HEK293 (cell line): ENCODE data around the gene MAPRE3.

ENCODE experiments used
- ATF2 ChIP-seq: fragments of 450-650 bp; formaldehyde crosslinking; IDR thresholded peaks from 2 replicates; pipeline ENCODE4 v1.5.1; 2016; ENCODE audit warnings: missing biosample characterization, missing genetic modification characterization, low read depth
- GLIS1 ChIP-seq: fragments of 450-650 bp; formaldehyde crosslinking; IDR thresholded peaks from 2 replicates; pipeline ENCODE4 v1.5.1; 2016; ENCODE audit warnings: missing biosample characterization, missing genetic modification characterization
- INSM2 ChIP-seq: fragments of 450-650 bp; formaldehyde crosslinking; IDR thresholded peaks from 2 replicates; pipeline ENCODE4 v1.5.1; 2016; ENCODE audit warnings: missing biosample characterization, missing genetic modification characterization
- KLF10 ChIP-seq: fragments of 450-650 bp; IDR thresholded peaks from 2 replicates; pipeline ENCODE4 v1.5.1; 2018; ENCODE audit warnings: missing biosample characterization, mild to moderate bottlenecking, missing genetic modification characterization
- MZF1 ChIP-seq: fragments of 450-650 bp; formaldehyde crosslinking; IDR thresholded peaks from 2 replicates; pipeline ENCODE4 v1.5.1; 2017; ENCODE audit warnings: missing biosample characterization, missing genetic modification characterization, borderline replicate concordance
- REPIN1 ChIP-seq: fragments of 450-650 bp; formaldehyde crosslinking; IDR thresholded peaks from 2 replicates; pipeline ENCODE4 v1.5.1; 2017; ENCODE audit warnings: missing biosample characterization, missing genetic modification characterization, low read depth
- SCRT1 ChIP-seq: fragments of 450-650 bp; formaldehyde crosslinking; IDR thresholded peaks from 2 replicates; pipeline ENCODE4 v1.5.1; 2016; ENCODE audit warnings: missing biosample characterization, missing genetic modification characterization, borderline replicate concordance
- SCRT2 ChIP-seq: fragments of 450-650 bp; formaldehyde crosslinking; IDR thresholded peaks from 2 replicates; pipeline ENCODE4 v1.5.1; 2016; ENCODE audit warnings: missing biosample characterization, missing genetic modification characterization
- TCF7L2 ChIP-seq: IDR thresholded peaks from 2 replicates; pipeline ENCODE4 v1.6.1; 2011; ENCODE audit warnings: low read depth, mild to moderate bottlenecking, inconsistent platforms, low read length, moderate library complexity, borderline replicate concordance
- YY1 ChIP-seq: fragments of 450-650 bp; formaldehyde crosslinking; IDR thresholded peaks from 2 replicates; pipeline ENCODE4 v1.5.1; 2018; ENCODE audit warnings: missing biosample characterization, missing genetic modification characterization
- ZNF121 ChIP-seq: fragments of 450-650 bp; formaldehyde crosslinking; IDR thresholded peaks from 2 replicates; pipeline ENCODE4 v1.5.1; 2016; ENCODE audit warnings: missing biosample characterization, missing genetic modification characterization
- ZNF280C ChIP-seq: fragments of 450-650 bp; formaldehyde crosslinking; IDR thresholded peaks from 2 replicates; pipeline ENCODE4 v1.5.1; 2016; ENCODE audit warnings: missing biosample characterization, missing genetic modification characterization
- ZNF362 ChIP-seq: fragments of 450-650 bp; formaldehyde crosslinking; IDR thresholded peaks from 2 replicates; pipeline ENCODE4 v1.5.1; 2016; ENCODE audit warnings: missing biosample characterization, missing genetic modification characterization
- ZNF423 ChIP-seq: fragments of 450-650 bp; formaldehyde crosslinking; IDR thresholded peaks from 2 replicates; pipeline ENCODE4 v1.5.1; 2016; ENCODE audit warnings: missing biosample characterization, missing genetic modification characterization
- ZNF433 ChIP-seq: fragments of 450-650 bp; formaldehyde crosslinking; IDR thresholded peaks from 2 replicates; pipeline ENCODE4 v1.5.1; 2016; ENCODE audit warnings: missing biosample characterization, missing genetic modification characterization, low read depth
- ZNF48 ChIP-seq: fragments of 450-650 bp; formaldehyde crosslinking; IDR thresholded peaks from 2 replicates; pipeline ENCODE4 v1.5.1; 2016; ENCODE audit warnings: missing biosample characterization, missing genetic modification characterization
- ZNF514 ChIP-seq: fragments of 450-650 bp; formaldehyde crosslinking; IDR thresholded peaks from 2 replicates; pipeline ENCODE4 v1.5.1; 2016; ENCODE audit warnings: missing biosample characterization, missing genetic modification characterization
- ZNF529 ChIP-seq: fragments of 450-650 bp; formaldehyde crosslinking; IDR thresholded peaks from 2 replicates; pipeline ENCODE4 v1.5.1; 2017; ENCODE audit warnings: missing genetic modification characterization, missing biosample characterization; ENCODE audit not compliant: insufficient replicate concordance
- ZNF561 ChIP-seq: fragments of 450-650 bp; IDR thresholded peaks from 2 replicates; pipeline ENCODE4 v1.5.1; 2018; ENCODE audit warnings: missing biosample characterization, missing genetic modification characterization, borderline replicate concordance
- ZNF747 ChIP-seq: fragments of 450-650 bp; formaldehyde crosslinking; IDR thresholded peaks from 2 replicates; pipeline ENCODE4 v1.5.1; 2016; ENCODE audit warnings: missing biosample characterization, missing genetic modification characterization
- ZNF768 ChIP-seq: fragments of 450-650 bp; formaldehyde crosslinking; IDR thresholded peaks from 2 replicates; pipeline ENCODE4 v1.5.1; 2018; ENCODE audit warnings: missing biosample characterization, mild to moderate bottlenecking, missing genetic modification characterization
- ZNF843 ChIP-seq: fragments of 450-650 bp; formaldehyde crosslinking; IDR thresholded peaks from 2 replicates; pipeline ENCODE4 v1.5.1; 2016; ENCODE audit warnings: missing biosample characterization, missing genetic modification characterization
- TF ChIP-seq, protein P1 (sequence below): fragments of 450-650 bp; formaldehyde crosslinking; IDR thresholded peaks from 2 replicates; pipeline ENCODE4 v1.5.1; 2016; ENCODE audit warnings: missing biosample characterization, missing genetic modification characterization
- TF ChIP-seq, protein P2 (sequence below): fragments of 450-650 bp; formaldehyde crosslinking; IDR thresholded peaks from 2 replicates; pipeline ENCODE4 v1.5.1; 2017; ENCODE audit warnings: missing biosample characterization, missing genetic modification characterization

Gene MAPRE3

GRCh38 chr2:27050996-27051901 is 80.8 kb downstream of the MAPRE3 start, which contains the start of gene AGBL5 (continued):
- TF ChIP-seq YY1 (tag by site-specific recombination): 0 out of 2 replicates have a peak, but pooled peaks have one; percentile 55
- TF ChIP-seq ZNF280C: no peak
- TF ChIP-seq ZNF423 (tag by site-specific recombination): no peak
- no peak for TF ChIP-seq ZNF768 (tag by site-specific recombination)
- TF ChIP-seq ZNF362 (tag by site-specific recombination): no peak
- TF ChIP-seq, protein P1, sequence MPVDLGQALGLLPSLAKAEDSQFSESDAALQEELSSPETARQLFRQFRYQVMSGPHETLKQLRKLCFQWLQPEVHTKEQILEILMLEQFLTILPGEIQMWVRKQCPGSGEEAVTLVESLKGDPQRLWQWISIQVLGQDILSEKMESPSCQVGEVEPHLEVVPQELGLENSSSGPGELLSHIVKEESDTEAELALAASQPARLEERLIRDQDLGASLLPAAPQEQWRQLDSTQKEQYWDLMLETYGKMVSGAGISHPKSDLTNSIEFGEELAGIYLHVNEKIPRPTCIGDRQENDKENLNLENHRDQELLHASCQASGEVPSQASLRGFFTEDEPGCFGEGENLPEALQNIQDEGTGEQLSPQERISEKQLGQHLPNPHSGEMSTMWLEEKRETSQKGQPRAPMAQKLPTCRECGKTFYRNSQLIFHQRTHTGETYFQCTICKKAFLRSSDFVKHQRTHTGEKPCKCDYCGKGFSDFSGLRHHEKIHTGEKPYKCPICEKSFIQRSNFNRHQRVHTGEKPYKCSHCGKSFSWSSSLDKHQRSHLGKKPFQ (tag by site-specific recombination): no peak; the same call in 1 of the 2 replicates
- TF ChIP-seq KLF10 (tag by site-specific recombination): no peak; the same call in 1 of the 2 replicates
- TF ChIP-seq INSM2 (tag by site-specific recombination): peak; percentile 22
- TF ChIP-seq ZNF561 (tag by site-specific recombination): 0 out of 2 replicates have a peak, but pooled peaks have one; percentile 69
- no peak for TF ChIP-seq ZNF747 (tag by site-specific recombination)
- no peak for TF ChIP-seq GLIS1 (tag by site-specific recombination)
- no peak for TF ChIP-seq ZNF843 (tag by site-specific recombination)
- no peak for TF ChIP-seq SCRT1
- TF ChIP-seq ZNF121 (tag by site-specific recombination): no peak
- TF ChIP-seq ZNF529 (tag by site-specific recombination): no peak
- TF ChIP-seq REPIN1 (tag by site-specific recombination): 0 out of 2 replicates have a peak, but pooled peaks have one; percentile 22
- TF ChIP-seq SCRT2 (tag by site-specific recombination): peak; percentile 38
- TF ChIP-seq MZF1: peak; percentile 66; the same call in 1 of the 2 replicates
- no peak for TF ChIP-seq ZNF48 (tag by site-specific recombination)
- TF ChIP-seq TCF7L2: no peak
- no peak for TF ChIP-seq ZNF514
- no peak for TF ChIP-seq ZNF433 (tag by site-specific recombination)
- TF ChIP-seq, protein P2, sequence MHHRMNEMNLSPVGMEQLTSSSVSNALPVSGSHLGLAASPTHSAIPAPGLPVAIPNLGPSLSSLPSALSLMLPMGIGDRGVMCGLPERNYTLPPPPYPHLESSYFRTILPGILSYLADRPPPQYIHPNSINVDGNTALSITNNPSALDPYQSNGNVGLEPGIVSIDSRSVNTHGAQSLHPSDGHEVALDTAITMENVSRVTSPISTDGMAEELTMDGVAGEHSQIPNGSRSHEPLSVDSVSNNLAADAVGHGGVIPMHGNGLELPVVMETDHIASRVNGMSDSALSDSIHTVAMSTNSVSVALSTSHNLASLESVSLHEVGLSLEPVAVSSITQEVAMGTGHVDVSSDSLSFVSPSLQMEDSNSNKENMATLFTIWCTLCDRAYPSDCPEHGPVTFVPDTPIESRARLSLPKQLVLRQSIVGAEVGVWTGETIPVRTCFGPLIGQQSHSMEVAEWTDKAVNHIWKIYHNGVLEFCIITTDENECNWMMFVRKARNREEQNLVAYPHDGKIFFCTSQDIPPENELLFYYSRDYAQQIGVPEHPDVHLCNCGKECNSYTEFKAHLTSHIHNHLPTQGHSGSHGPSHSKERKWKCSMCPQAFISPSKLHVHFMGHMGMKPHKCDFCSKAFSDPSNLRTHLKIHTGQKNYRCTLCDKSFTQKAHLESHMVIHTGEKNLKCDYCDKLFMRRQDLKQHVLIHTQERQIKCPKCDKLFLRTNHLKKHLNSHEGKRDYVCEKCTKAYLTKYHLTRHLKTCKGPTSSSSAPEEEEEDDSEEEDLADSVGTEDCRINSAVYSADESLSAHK (tag by site-specific recombination): 0 out of 2 replicates have a peak, but pooled peaks have one; percentile 9
- no peak for TF ChIP-seq ATF2 (tag by site-specific recombination)
